Mesenchymal stem cell (in vitro differentiated cells and primary cell): Measurements from ENCODE around the gene SSU72.
"Not testable (repeated sequence)": the region's sequence is repeated elsewhere in the genome, so short reads cannot be mapped to it uniquely, and the experiment has no call there.

ENCODE experiments used
- DNase-seq: peaks from one replicate; pipeline ENCODE4 v3.0.0-alpha.2; 2013
- H2AFZ ChIP-seq: one replicate; pipeline ENCODE4 v1.6.1; 2013; ENCODE audit warnings: low read depth, mild to moderate bottlenecking, control low read depth, inconsistent platforms, low read length, moderate library complexity
- H2AK5ac ChIP-seq: 2 replicates; pipeline ENCODE4 v1.6.1; 2013; ENCODE audit warnings: low read length, moderate library complexity, mild to moderate bottlenecking, inconsistent platforms; ENCODE audit not compliant: severe bottlenecking
- H2BK120ac ChIP-seq: one replicate; pipeline ENCODE4 v1.6.1; 2013; ENCODE audit warnings: low read depth, mild to moderate bottlenecking, inconsistent platforms, low read length, moderate library complexity
- H2BK12ac ChIP-seq, 2 experiments: one replicate each; pipeline ENCODE4 v1.6.1; 2013; ENCODE audit warnings: inconsistent platforms in 2 of 2, low read length in 2 of 2, mild to moderate bottlenecking in 2 of 2, moderate library complexity in 2 of 2, control low read depth in 1 of 2
- H2BK15ac ChIP-seq: one replicate; pipeline ENCODE4 v1.6.1; 2013; ENCODE audit warnings: mild to moderate bottlenecking, low read depth, inconsistent platforms; ENCODE audit not compliant: poor library complexity, severe bottlenecking
- H2BK5ac ChIP-seq: 2 replicates; pipeline ENCODE4 v1.6.1; 2013; ENCODE audit warnings: low read depth, mild to moderate bottlenecking, low read length, control low read depth, inconsistent platforms; ENCODE audit not compliant: poor library complexity, severe bottlenecking
- H3K14ac ChIP-seq, 2 experiments: one replicate each; pipeline ENCODE4 v1.6.1; 2013; ENCODE audit warnings: inconsistent platforms in 2 of 2, low read length in 2 of 2, control low read depth in 1 of 2, mild to moderate bottlenecking in 1 of 2, moderate library complexity in 1 of 2
- H3K18ac ChIP-seq, 2 experiments: one replicate each; pipeline ENCODE4 v1.6.1; 2013; ENCODE audit warnings: inconsistent platforms in 2 of 2, low read length in 2 of 2, control low read depth in 1 of 2, low read depth in 1 of 2, mild to moderate bottlenecking in 1 of 2
- H3K23ac ChIP-seq, 2 experiments: one replicate each; pipeline ENCODE4 v1.6.1; 2013; ENCODE audit warnings: inconsistent platforms in 2 of 2, low read length in 2 of 2, mild to moderate bottlenecking in 2 of 2, moderate library complexity in 2 of 2, control low read depth in 1 of 2
- H3K27ac ChIP-seq: 2 replicates; pipeline ENCODE4 v1.5.1; 2013; ENCODE audit warnings: mild to moderate bottlenecking, moderate library complexity, low read length, control low read depth, inconsistent platforms; ENCODE audit not compliant: poor library complexity, severe bottlenecking
- H3K27me3 ChIP-seq, 2 experiments: 2 replicates each; pipeline versions ENCODE4 v1.6.1 to v1.7.0; 2013; ENCODE audit warnings: low read length in 2 of 2, mild to moderate bottlenecking in 2 of 2, moderate library complexity in 2 of 2, control low read depth in 1 of 2, inconsistent platforms in 1 of 2; ENCODE audit not compliant: control insufficient read depth in 1 of 2, insufficient read depth in 1 of 2
- H3K36me3 ChIP-seq, 2 experiments: 2 replicates each; pipeline versions ENCODE4 v1.6.1 to v1.7.0; 2013; ENCODE audit warnings: low read length in 2 of 2, control low read depth in 1 of 2, inconsistent platforms in 1 of 2, low read depth in 1 of 2, mild to moderate bottlenecking in 1 of 2; ENCODE audit not compliant: insufficient read depth in 2 of 2, control insufficient read depth in 1 of 2
- H3K4ac ChIP-seq, 2 experiments: one replicate each; pipeline ENCODE4 v1.6.1; 2013; ENCODE audit warnings: inconsistent platforms in 2 of 2, low read length in 2 of 2, mild to moderate bottlenecking in 2 of 2, moderate library complexity in 2 of 2, control low read depth in 1 of 2, low read depth in 1 of 2
- H3K4me1 ChIP-seq: 2 replicates; pipeline ENCODE4 v1.6.1; 2013; ENCODE audit warnings: low read depth, low read length, control low read depth; ENCODE audit not compliant: control insufficient read depth, insufficient read depth
- H3K4me2 ChIP-seq: 2 replicates; pipeline ENCODE4 v1.6.1; 2013; ENCODE audit warnings: low read length, mild to moderate bottlenecking, inconsistent platforms; ENCODE audit not compliant: poor library complexity, severe bottlenecking
- H3K4me3 ChIP-seq, 2 experiments: 2 replicates each; pipeline versions ENCODE4 v1.5.1 to v1.7.0; 2013; ENCODE audit warnings: low read length in 2 of 2, mild to moderate bottlenecking in 2 of 2, control low read depth in 1 of 2, low read depth in 1 of 2; ENCODE audit not compliant: insufficient read depth in 1 of 2
- H3K79me1 ChIP-seq: replicated peaks from 2 replicates; pipeline ENCODE4 v1.6.1; 2013; ENCODE audit warnings: mild to moderate bottlenecking, control low read depth, low read length, inconsistent platforms; ENCODE audit not compliant: poor library complexity, severe bottlenecking
- H3K9ac ChIP-seq: 2 replicates; pipeline ENCODE4 v1.7.0; 2013; ENCODE audit warnings: mild to moderate bottlenecking, low read length, moderate library complexity
- H3K9me3 ChIP-seq: 2 replicates; pipeline ENCODE4 v1.7.0; 2013; ENCODE audit warnings: mild to moderate bottlenecking, low read length; ENCODE audit not compliant: control insufficient read depth
- H4K8ac ChIP-seq: one replicate; pipeline ENCODE4 v1.6.1; 2013; ENCODE audit warnings: inconsistent platforms, mild to moderate bottlenecking, low read length, moderate library complexity
- H4K91ac ChIP-seq: one replicate; pipeline ENCODE4 v1.6.1; 2013; ENCODE audit warnings: mild to moderate bottlenecking, low read length, inconsistent platforms
- WGBS: methylation state at CpG from one replicate; pipeline ENCODE4 v1.1.7; 2013; ENCODE audit warnings: mixed read lengths; 5-methylcytosine and 5-hydroxymethylcytosine counted together

SSU72 gene

GRCh38 chr1:1524750-1525383 lies 49.8 kb downstream of the SSU72 start:
- H2BK120ac ChIP-seq, H3K23ac ChIP-seq, H3K4me2 ChIP-seq, H2BK12ac ChIP-seq, H4K91ac ChIP-seq, H3K14ac ChIP-seq, H3K4ac ChIP-seq, H2AK5ac ChIP-seq, H3K27ac ChIP-seq, H3K9ac ChIP-seq, H2BK5ac ChIP-seq, DNase-seq, H4K8ac ChIP-seq, H2BK15ac ChIP-seq, H2AFZ ChIP-seq, H3K9me3 ChIP-seq, H3K4me3 ChIP-seq, H3K18ac ChIP-seq, H3K27me3 ChIP-seq, H3K4me1 ChIP-seq: not testable (repeated sequence)
- 97% methylated on average over 30 of the region's 30 CpGs for WGBS
- Histone ChIP-seq H3K36me3 (peaks cover 44 to 92% of the 10 kb centered on the region in 2 experiments), H3K79me1 (peaks cover 30% of the 10 kb centered on the region)

- 97% methylated on average over 14 of the region's 17 CpGs for WGBS
- not testable (repeated sequence) for H3K9ac ChIP-seq, H3K27me3 ChIP-seq, H3K18ac ChIP-seq, H3K4me1 ChIP-seq, H2BK5ac ChIP-seq, H2AFZ ChIP-seq, H3K23ac ChIP-seq, H3K27ac ChIP-seq, H2BK12ac ChIP-seq, H3K14ac ChIP-seq, H4K8ac ChIP-seq, DNase-seq, H3K4me2 ChIP-seq, H4K91ac ChIP-seq, H2BK15ac ChIP-seq, H2BK120ac ChIP-seq, H3K4ac ChIP-seq, H2AK5ac ChIP-seq, H3K9me3 ChIP-seq, H3K4me3 ChIP-seq
- Histone ChIP-seq H3K79me1 (peaks cover 21% of the 10 kb centered on the region), H3K36me3 (peaks cover 37 to 87% of the 10 kb centered on the region in 2 experiments)
Measured at GRCh38 chr1:1523651-1524050, 51.0 kb downstream of the SSU72 start.

GRCh38 chr1:1523226-1523625 lies 51.4 kb downstream of the SSU72 start:
- H2BK120ac ChIP-seq, H3K18ac ChIP-seq, H3K9ac ChIP-seq, H3K4me1 ChIP-seq, H3K4ac ChIP-seq, DNase-seq, H2BK15ac ChIP-seq, H4K8ac ChIP-seq, H3K23ac ChIP-seq, H3K14ac ChIP-seq, H2AK5ac ChIP-seq, H4K91ac ChIP-seq, H2AFZ ChIP-seq, H3K4me2 ChIP-seq, H2BK5ac ChIP-seq, H2BK12ac ChIP-seq, H3K27ac ChIP-seq, H3K9me3 ChIP-seq, H3K4me3 ChIP-seq, H3K27me3 ChIP-seq: not testable (repeated sequence)
- H3K36me3 ChIP-seq: peaks cover 34 to 87% of the 10 kb centered on the region in 2 experiments
- peaks cover 24% of the 10 kb centered on the region for H3K79me1 ChIP-seq
- WGBS: 96% methylated on average over 27 of the region's 31 CpGs

GRCh38 chr1:1522536-1522935 lies 52.1 kb downstream of the SSU72 start:
- H4K91ac ChIP-seq, H3K23ac ChIP-seq, H2AFZ ChIP-seq, H2BK15ac ChIP-seq, H3K14ac ChIP-seq, H3K27ac ChIP-seq, H3K4me1 ChIP-seq, DNase-seq, H3K4me2 ChIP-seq, H3K9ac ChIP-seq, H3K4me3 ChIP-seq, H2BK12ac ChIP-seq, H3K9me3 ChIP-seq, H2BK5ac ChIP-seq, H4K8ac ChIP-seq, H3K18ac ChIP-seq, H3K27me3 ChIP-seq, H2BK120ac ChIP-seq, H2AK5ac ChIP-seq, H3K4ac ChIP-seq: not testable (repeated sequence)
- 99% methylated on average over 30 of the region's 30 CpGs for WGBS
- Histone ChIP-seq H3K79me1 (peaks cover 27% of the 10 kb centered on the region), H3K36me3 (peaks cover 36 to 88% of the 10 kb centered on the region in 2 experiments)
